Fibroblast of lung (primary cell): ENCODE data around the gene FKBP1A. TPM values are rescaled to one million over a fixed set of nuclear protein-coding genes. Genes with fewer than 3 reads are reported as not detected.
A peak's percentile ranks its signal among the peaks of the same experiment; 100 is the strongest.
"Not testable (repeated sequence)": the region's sequence is repeated elsewhere in the genome, so short reads cannot be mapped to it uniquely, and the experiment has no call there.

Experiments
- DNase-seq, 2 donors: peaks; one replicate each; pipeline versions ENCODE4 v3.0.0 to v3.0.0-alpha.2; 2010; ENCODE audit warnings: low read depth in 2 of 2
- H2AFZ ChIP-seq: 2 replicates; pipeline ENCODE4 v1.5.1; 2012; ENCODE audit warnings: low read length, control low read depth, inconsistent platforms
- H3K27ac ChIP-seq: 2 replicates; pipeline ENCODE4 v1.5.1; 2011; ENCODE audit warnings: low read length, control low read depth; ENCODE audit not compliant: insufficient read depth
- H3K27me3 ChIP-seq: 2 replicates; pipeline ENCODE4 v1.5.1; 2011; ENCODE audit warnings: mild to moderate bottlenecking, low read length; ENCODE audit not compliant: control insufficient read depth, insufficient read depth
- H3K36me3 ChIP-seq: 2 replicates; pipeline ENCODE4 v1.5.1; 2011; ENCODE audit warnings: low read length; ENCODE audit not compliant: control insufficient read depth, insufficient read depth
- H3K4me1 ChIP-seq: 2 replicates; pipeline ENCODE4 v1.5.1; 2011; ENCODE audit warnings: low read length; ENCODE audit not compliant: control insufficient read depth, insufficient read depth; ENCODE audit errors: extremely low read depth
- H3K4me2 ChIP-seq: 2 replicates; pipeline ENCODE4 v1.5.1; 2011; ENCODE audit warnings: low read length, control low read depth; ENCODE audit not compliant: insufficient read depth; ENCODE audit errors: extremely low read depth
- H3K4me3 ChIP-seq, 4 experiments: fragments of 200-600 bp in 1 of 4; sonication (generic) in 1 of 4; replicated peaks in 1 of 4; 2 replicates each; pipeline ENCODE4 v1.5.1; 2011 to 2016; ENCODE audit warnings: low read length in 4 of 4, low read depth in 3 of 4, mild to moderate bottlenecking in 3 of 4, control low read depth in 2 of 4, inconsistent platforms in 1 of 4, mixed read lengths in 1 of 4; ENCODE audit not compliant: insufficient read depth in 1 of 4; ENCODE audit errors: control extremely low read depth in 1 of 4
- H3K79me2 ChIP-seq: 2 replicates; pipeline ENCODE4 v1.5.1; 2012; ENCODE audit warnings: mild to moderate bottlenecking, low read length, inconsistent platforms; ENCODE audit not compliant: control insufficient read depth, insufficient read depth
- H3K9ac ChIP-seq: 2 replicates; pipeline ENCODE4 v1.5.1; 2011; ENCODE audit warnings: mild to moderate bottlenecking, low read length, control low read depth; ENCODE audit not compliant: insufficient read depth
- H3K9me3 ChIP-seq: 2 replicates; pipeline ENCODE4 v1.5.1; 2012; ENCODE audit warnings: low read depth, low read length; ENCODE audit not compliant: control insufficient read depth, insufficient read depth
- H4K20me1 ChIP-seq: 2 replicates; pipeline ENCODE4 v1.5.1; 2011; ENCODE audit warnings: low read length; ENCODE audit not compliant: control insufficient read depth, insufficient read depth; ENCODE audit errors: extremely low read depth
- CTCF ChIP-seq, 2 donors: IDR thresholded peaks in 1 of 2; conservative IDR thresholded peaks in 1 of 2; 1 replicate in 1 of 2; 2 replicates in 1 of 2; pipeline ENCODE4 v1.5.1; 2011 to 2012; ENCODE audit warnings: low read length in 2 of 2, control low read depth in 1 of 2, inconsistent platforms in 1 of 2, low read depth in 1 of 2, mild to moderate bottlenecking in 1 of 2
- EZH2 ChIP-seq: IDR thresholded peaks from 2 replicates; pipeline ENCODE4 v1.5.1; 2012; ENCODE audit warnings: low read length, control low read depth, mild to moderate bottlenecking; ENCODE audit errors: missing control alignments
- polyA plus RNA-seq, 2 donors: library from polyadenylated mRNA; depleted of rRNA in 1 of 2; stranded (reverse) in 1 of 2; unstranded in 1 of 2; fragments of >200 nt; gene quantifications; 2 replicates each; pipeline ENCODE4 v1.2.1, GENCODE V29; 2011 to 2012; ENCODE audit warnings: missing spikeins in 1 of 2
- total RNA-seq: library from RNA; depleted of rRNA; stranded (reverse); fragments of >200 nt; gene quantifications from 2 replicates; pipeline ENCODE4 v1.2.1, GENCODE V29; 2014

Gene FKBP1A
- total and polyA plus RNA-seq, 2 donors (not counting 1 experiment from before 2014, with no cell fraction given) = 120 to 440 TPM

GRCh38 chr20:1401451-1401907, 8.6 kb upstream of the FKBP1A start:
- H3K9me3 ChIP-seq = no peaks in the 10 kb centered on the region
- no peak overlapping the region for H3K27ac ChIP-seq
- TF ChIP-seq EZH2 (no peak), CTCF (conservative IDR thresholded peaks at IDR 0.05 in 1 of 2, IDR thresholded peaks at IDR 0.05 in 1 of 2; ENCODE audit: low read depth in 1 of 2, low read length in 2 of 2) (no peak)
- H3K4me3 ChIP-seq = no peak overlapping the region
- no peak for DNase-seq
- no peaks in the 10 kb centered on the region for H3K79me2 ChIP-seq
- no peaks in the 10 kb centered on the region for H3K27me3 ChIP-seq
- H4K20me1 ChIP-seq = no peaks in the 10 kb centered on the region
- H3K36me3 ChIP-seq = no peaks in the 10 kb centered on the region
- H2AFZ ChIP-seq = no peak overlapping the region
- H3K9ac ChIP-seq = no peak overlapping the region
- H3K4me1 ChIP-seq = peaks cover 3% of the 10 kb centered on the region
- H3K4me2 ChIP-seq = no peak overlapping the region

- H3K27me3 ChIP-seq, H3K79me2 ChIP-seq, H2AFZ ChIP-seq, H3K4me3 ChIP-seq, H3K9me3 ChIP-seq, H4K20me1 ChIP-seq, H3K36me3 ChIP-seq, H3K4me2 ChIP-seq, H3K4me1 ChIP-seq, H3K27ac ChIP-seq, H3K9ac ChIP-seq: not testable (repeated sequence)
- peak; percentile 47 to 79 for DNase-seq
Observed at GRCh38 chr20:1399678-1400366, 7.0 kb upstream of the FKBP1A start.

GRCh38 chr20:1398185-1398584, 5.3 kb upstream of the FKBP1A start:
- H3K9ac ChIP-seq, H3K27ac ChIP-seq, H3K79me2 ChIP-seq, H3K4me1 ChIP-seq, DNase-seq, H4K20me1 ChIP-seq, H3K4me2 ChIP-seq, H3K9me3 ChIP-seq, H3K4me3 ChIP-seq, H3K36me3 ChIP-seq, H3K27me3 ChIP-seq, H2AFZ ChIP-seq: not testable (repeated sequence)

GRCh38 chr20:1397710-1398109, 4.9 kb upstream of the FKBP1A start:
- H3K79me2 ChIP-seq = peaks cover 1% of the 10 kb centered on the region
- H3K36me3 ChIP-seq = no peaks in the 10 kb centered on the region
- no peak overlapping the region for H3K9ac ChIP-seq
- H4K20me1 ChIP-seq = no peaks in the 10 kb centered on the region
- no peak overlapping the region for H3K4me2 ChIP-seq
- H3K4me3 ChIP-seq = no peak overlapping the region
- H3K27ac ChIP-seq = no peak overlapping the region
- H3K27me3 ChIP-seq = no peaks in the 10 kb centered on the region
- no peak overlapping the region for H2AFZ ChIP-seq
- TF ChIP-seq EZH2 (no peak), CTCF (conservative IDR thresholded peaks at IDR 0.05 in 1 of 2, IDR thresholded peaks at IDR 0.05 in 1 of 2; ENCODE audit: low read depth in 1 of 2, low read length in 2 of 2) (peak; percentile 30 to 37)
- peak in 1 of 2 donors; percentile 40 for DNase-seq
- H3K9me3 ChIP-seq = no peaks in the 10 kb centered on the region
- peaks cover 3% of the 10 kb centered on the region for H3K4me1 ChIP-seq
